ENCODE measurements around the gene A1BG. TPM values are rescaled to one million over a fixed set of nuclear protein-coding genes. Genes with fewer than 3 reads are reported as not detected.

A1BG gene
- total and polyA plus RNA-seq, 2 of the 13 experiments (the other 11 are each of a cell fraction or from before 2014, with no cell fraction given) = 14.7 to 41.4 TPM

DNA sequence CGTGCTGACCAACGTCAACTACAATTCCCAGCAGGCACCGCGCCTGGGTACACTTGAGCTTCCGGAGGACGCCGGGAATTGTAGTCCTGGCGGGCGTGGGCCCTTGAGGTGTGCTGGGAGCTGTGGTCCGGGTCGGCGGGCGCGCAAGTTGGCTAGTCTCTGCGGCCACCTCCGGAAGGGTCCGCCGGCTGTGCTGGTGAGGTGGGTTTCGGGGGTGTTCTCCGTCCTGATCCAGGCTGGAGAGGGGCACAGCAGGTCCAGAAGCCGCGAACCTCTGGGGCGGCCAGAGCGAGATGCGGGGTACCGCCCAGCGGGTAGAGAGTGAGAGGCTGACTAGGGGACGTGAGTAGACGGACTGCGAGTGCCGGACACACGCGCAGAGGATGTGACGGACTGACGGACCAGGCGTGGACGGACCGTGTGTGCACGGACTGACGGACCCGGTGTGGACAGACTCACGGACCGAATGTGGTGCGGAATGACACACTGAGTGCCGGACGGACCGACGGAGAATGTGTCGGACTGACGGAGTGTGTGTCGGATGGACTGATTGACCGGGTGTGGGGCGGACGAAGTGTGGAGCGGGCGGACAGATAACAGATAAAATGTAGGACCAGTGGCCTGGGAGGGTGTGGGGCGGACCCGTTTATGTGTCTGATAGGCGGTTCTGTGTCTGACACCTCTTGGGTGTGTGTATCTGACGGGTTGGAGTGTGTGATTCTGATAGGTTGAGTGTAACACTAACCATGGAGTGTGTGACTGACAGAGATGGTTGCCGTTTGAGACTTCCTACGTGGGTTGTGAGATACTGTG lies 26.2 kb downstream of the A1BG start, which contains the start of gene ZSCAN22 (continued):
- TF ChIP-seq, protein P1, sequence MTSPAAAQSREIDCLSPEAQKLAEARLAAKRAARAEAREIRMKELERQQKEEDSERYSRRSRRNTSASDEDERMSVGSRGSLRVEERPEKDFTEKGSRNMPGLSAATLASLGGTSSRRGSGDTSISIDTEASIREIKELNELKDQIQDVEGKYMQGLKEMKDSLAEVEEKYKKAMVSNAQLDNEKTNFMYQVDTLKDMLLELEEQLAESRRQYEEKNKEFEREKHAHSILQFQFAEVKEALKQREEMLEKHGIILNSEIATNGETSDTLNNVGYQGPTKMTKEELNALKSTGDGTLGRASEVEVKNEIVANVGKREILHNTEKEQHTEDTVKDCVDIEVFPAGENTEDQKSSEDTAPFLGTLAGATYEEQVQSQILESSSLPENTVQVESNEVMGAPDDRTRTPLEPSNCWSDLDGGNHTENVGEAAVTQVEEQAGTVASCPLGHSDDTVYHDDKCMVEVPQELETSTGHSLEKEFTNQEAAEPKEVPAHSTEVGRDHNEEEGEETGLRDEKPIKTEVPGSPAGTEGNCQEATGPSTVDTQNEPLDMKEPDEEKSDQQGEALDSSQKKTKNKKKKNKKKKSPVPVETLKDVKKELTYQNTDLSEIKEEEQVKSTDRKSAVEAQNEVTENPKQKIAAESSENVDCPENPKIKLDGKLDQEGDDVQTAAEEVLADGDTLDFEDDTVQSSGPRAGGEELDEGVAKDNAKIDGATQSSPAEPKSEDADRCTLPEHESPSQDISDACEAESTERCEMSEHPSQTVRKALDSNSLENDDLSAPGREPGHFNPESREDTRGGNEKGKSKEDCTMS (CRISPR knock-in tag; conservative IDR thresholded peaks at IDR 0.05) = no peak
- no peak for TF ChIP-seq RBAK (CRISPR knock-in tag; IDR thresholded peaks at IDR 0.05)
- TF ChIP-seq DPF2 (CRISPR knock-in tag; IDR thresholded peaks at IDR 0.05; ENCODE audit: borderline replicate concordance, low read depth) = no peak
- TF ChIP-seq ZFP1 (CRISPR knock-in tag; IDR thresholded peaks at IDR 0.05) = no peak
- peak; percentile 60; the same call in 1 of the 2 replicates for TF ChIP-seq ZNF766 (CRISPR knock-in tag; IDR thresholded peaks at IDR 0.05; ENCODE audit: borderline replicate concordance)
- TF ChIP-seq NBN (conservative IDR thresholded peaks at IDR 0.05) = no peak
- no peak; the same call in 1 of the 2 replicates for TF ChIP-seq ZNF326 (CRISPR knock-in tag; IDR thresholded peaks at IDR 0.05; ENCODE audit: borderline replicate concordance)
- TF ChIP-seq, protein P2, sequence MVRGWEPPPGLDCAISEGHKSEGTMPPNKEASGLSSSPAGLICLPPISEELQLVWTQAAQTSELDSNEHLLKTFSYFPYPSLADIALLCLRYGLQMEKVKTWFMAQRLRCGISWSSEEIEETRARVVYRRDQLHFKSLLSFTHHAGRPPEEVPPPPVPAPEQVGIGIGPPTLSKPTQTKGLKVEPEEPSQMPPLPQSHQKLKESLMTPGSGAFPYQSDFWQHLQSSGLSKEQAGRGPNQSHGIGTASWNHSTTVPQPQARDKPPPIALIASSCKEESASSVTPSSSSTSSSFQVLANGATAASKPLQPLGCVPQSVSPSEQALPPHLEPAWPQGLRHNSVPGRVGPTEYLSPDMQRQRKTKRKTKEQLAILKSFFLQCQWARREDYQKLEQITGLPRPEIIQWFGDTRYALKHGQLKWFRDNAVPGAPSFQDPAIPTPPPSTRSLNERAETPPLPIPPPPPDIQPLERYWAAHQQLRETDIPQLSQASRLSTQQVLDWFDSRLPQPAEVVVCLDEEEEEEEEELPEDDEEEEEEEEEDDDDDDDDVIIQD (CRISPR knock-in tag; IDR thresholded peaks at IDR 0.05; ENCODE audit: low read depth) = no peak
- TF ChIP-seq FOXO1 (CRISPR knock-in tag; IDR thresholded peaks at IDR 0.05) = peak; percentile 23; the same call in 1 of the 2 replicates
- TF ChIP-seq ZNF333 (CRISPR knock-in tag; IDR thresholded peaks at IDR 0.05; ENCODE audit: borderline replicate concordance) = peak; percentile 79; the same call in 1 of the 2 replicates
- no peak for TF ChIP-seq HOXA7 (CRISPR knock-in tag; IDR thresholded peaks at IDR 0.05)
- peak; percentile 79; the same call in 1 of the 2 replicates for TF ChIP-seq ZNF383 (CRISPR knock-in tag; IDR thresholded peaks at IDR 0.05; ENCODE audit: borderline replicate concordance)
- TF ChIP-seq, protein P3, sequence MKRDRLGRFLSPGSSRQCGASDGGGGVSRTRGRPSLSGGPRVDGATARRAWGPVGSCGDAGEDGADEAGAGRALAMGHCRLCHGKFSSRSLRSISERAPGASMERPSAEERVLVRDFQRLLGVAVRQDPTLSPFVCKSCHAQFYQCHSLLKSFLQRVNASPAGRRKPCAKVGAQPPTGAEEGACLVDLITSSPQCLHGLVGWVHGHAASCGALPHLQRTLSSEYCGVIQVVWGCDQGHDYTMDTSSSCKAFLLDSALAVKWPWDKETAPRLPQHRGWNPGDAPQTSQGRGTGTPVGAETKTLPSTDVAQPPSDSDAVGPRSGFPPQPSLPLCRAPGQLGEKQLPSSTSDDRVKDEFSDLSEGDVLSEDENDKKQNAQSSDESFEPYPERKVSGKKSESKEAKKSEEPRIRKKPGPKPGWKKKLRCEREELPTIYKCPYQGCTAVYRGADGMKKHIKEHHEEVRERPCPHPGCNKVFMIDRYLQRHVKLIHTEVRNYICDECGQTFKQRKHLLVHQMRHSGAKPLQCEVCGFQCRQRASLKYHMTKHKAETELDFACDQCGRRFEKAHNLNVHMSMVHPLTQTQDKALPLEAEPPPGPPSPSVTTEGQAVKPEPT (CRISPR knock-in tag; IDR thresholded peaks at IDR 0.05; ENCODE audit: low read depth) = 0 out of 2 replicates have a peak, but pooled peaks have one; percentile 60
- no peak for TF ChIP-seq MZF1 (CRISPR knock-in tag; IDR thresholded peaks at IDR 0.05; ENCODE audit: borderline replicate concordance)
- TF ChIP-seq NFE2 (CRISPR knock-in tag; IDR thresholded peaks at IDR 0.05) = no peak
- no peak for TF ChIP-seq FOXK2 (IDR thresholded peaks at IDR 0.05)
- peak; percentile 40; the same call in 1 of the 2 replicates for TF ChIP-seq MIXL1 (CRISPR knock-in tag; IDR thresholded peaks at IDR 0.05)
- TF ChIP-seq TAF15 (IDR thresholded peaks at IDR 0.05; ENCODE audit: low read depth, low read length, poor library complexity, severe bottlenecking) = no peak
- TF ChIP-seq ZNF782 (CRISPR knock-in tag; IDR thresholded peaks at IDR 0.05; ENCODE audit: borderline replicate concordance) = peak; percentile 88; the same call in 1 of the 2 replicates
- TF ChIP-seq, protein P4, sequence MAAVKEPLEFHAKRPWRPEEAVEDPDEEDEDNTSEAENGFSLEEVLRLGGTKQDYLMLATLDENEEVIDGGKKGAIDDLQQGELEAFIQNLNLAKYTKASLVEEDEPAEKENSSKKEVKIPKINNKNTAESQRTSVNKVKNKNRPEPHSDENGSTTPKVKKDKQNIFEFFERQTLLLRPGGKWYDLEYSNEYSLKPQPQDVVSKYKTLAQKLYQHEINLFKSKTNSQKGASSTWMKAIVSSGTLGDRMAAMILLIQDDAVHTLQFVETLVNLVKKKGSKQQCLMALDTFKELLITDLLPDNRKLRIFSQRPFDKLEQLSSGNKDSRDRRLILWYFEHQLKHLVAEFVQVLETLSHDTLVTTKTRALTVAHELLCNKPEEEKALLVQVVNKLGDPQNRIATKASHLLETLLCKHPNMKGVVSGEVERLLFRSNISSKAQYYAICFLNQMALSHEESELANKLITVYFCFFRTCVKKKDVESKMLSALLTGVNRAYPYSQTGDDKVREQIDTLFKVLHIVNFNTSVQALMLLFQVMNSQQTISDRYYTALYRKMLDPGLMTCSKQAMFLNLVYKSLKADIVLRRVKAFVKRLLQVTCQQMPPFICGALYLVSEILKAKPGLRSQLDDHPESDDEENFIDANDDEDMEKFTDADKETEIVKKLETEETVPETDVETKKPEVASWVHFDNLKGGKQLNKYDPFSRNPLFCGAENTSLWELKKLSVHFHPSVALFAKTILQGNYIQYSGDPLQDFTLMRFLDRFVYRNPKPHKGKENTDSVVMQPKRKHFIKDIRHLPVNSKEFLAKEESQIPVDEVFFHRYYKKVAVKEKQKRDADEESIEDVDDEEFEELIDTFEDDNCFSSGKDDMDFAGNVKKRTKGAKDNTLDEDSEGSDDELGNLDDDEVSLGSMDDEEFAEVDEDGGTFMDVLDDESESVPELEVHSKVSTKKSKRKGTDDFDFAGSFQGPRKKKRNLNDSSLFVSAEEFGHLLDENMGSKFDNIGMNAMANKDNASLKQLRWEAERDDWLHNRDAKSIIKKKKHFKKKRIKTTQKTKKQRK (IDR thresholded peaks at IDR 0.05; ENCODE audit: low read length) = no peak
- 0 out of 2 replicates have a peak, but pooled peaks have one; percentile 36 for TF ChIP-seq TBX3 (IDR thresholded peaks at IDR 0.05; ENCODE audit: borderline replicate concordance)
